GM19438 (cell line): ENCODE measurements around the gene BCL2L14.

Experiments used
- ATAC-seq: cut with Tn5 transposase; IDR thresholded peaks from one replicate; pipeline ENCODE4 v1.9.1; 2021; ENCODE audit warnings: low read depth; ENCODE audit not compliant: unreplicated experiment

BCL2L14 gene, protein sequence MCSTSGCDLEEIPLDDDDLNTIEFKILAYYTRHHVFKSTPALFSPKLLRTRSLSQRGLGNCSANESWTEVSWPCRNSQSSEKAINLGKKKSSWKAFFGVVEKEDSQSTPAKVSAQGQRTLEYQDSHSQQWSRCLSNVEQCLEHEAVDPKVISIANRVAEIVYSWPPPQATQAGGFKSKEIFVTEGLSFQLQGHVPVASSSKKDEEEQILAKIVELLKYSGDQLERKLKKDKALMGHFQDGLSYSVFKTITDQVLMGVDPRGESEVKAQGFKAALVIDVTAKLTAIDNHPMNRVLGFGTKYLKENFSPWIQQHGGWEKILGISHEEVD

DNA sequence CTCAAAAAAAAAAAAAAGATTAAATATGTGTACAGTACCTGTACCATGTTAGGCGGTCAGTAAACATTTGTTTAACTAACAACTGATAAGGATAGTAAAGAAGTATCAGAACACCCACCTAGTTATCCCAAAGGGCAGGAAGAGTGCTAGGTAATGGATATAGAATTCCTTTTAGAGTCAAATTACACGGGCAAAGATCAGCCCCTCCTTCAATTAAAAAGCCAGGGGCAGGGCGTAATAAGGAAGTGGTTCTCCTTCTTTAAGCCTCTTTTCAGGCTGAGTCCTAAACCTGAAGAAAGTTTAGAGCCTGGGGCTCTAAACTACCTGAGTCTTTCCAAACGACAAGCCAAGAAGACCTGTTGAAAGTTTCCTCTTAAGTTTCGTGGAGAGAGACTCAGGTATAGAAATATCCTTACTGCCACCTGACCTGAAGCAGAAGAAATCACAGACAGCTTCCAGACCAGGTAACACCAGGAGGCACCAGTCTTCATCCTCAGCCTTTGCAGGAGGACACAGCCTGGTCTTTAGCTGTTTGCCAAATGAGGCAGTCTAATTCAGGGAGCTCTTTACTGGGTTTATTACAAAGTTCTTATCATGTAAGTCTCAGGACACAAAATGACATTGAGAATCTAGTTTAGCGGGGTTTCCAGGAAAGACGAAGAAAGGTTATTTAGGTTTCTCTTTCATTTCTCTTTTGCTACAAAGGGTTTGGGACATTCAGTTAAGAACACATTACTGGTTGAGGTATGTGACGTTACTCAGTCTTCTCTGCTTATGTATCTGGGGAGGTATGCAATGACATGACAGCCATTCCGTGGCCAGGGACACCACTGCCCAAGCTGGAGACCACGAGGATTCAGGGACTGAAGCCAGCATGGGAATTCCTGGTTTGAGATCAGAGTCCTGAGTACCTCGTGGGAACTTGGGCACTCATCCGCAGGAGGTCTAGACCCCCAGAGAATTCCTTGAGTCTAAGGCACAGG, at the start of gene BCL2L14:
BCL2L14 (plus strand) TSS at position 266 of the 983 bp plus-strand sequence. CDS start 8,367 bp downstream, outside the sequence.
- ATAC-seq, result no peak

GRCh38 chr12:12022306-12022936, 48.3 kb upstream of the BCL2L14 start:
- ATAC-seq, result no peak

GRCh38 chr12:12023456-12023855, 47.3 kb upstream of the BCL2L14 start:
- no peak for ATAC-seq

GRCh38 chr12:12024911-12025682, 45.6 kb upstream of the BCL2L14 start:
- peak; percentile 84 for ATAC-seq

GRCh38 chr12:12025799-12026386, 44.8 kb upstream of the BCL2L14 start:
- no peak for ATAC-seq

GRCh38 chr12:12028668-12029402, 41.9 kb upstream of the BCL2L14 start:
- ATAC-seq, result no peak

- ATAC-seq, result no peak
Measured at GRCh38 chr12:12029653-12030052, 41.1 kb upstream of the BCL2L14 start.

- no peak for ATAC-seq
Measured at GRCh38 chr12:12032260-12032791, 38.4 kb upstream of the BCL2L14 start.

DNA sequence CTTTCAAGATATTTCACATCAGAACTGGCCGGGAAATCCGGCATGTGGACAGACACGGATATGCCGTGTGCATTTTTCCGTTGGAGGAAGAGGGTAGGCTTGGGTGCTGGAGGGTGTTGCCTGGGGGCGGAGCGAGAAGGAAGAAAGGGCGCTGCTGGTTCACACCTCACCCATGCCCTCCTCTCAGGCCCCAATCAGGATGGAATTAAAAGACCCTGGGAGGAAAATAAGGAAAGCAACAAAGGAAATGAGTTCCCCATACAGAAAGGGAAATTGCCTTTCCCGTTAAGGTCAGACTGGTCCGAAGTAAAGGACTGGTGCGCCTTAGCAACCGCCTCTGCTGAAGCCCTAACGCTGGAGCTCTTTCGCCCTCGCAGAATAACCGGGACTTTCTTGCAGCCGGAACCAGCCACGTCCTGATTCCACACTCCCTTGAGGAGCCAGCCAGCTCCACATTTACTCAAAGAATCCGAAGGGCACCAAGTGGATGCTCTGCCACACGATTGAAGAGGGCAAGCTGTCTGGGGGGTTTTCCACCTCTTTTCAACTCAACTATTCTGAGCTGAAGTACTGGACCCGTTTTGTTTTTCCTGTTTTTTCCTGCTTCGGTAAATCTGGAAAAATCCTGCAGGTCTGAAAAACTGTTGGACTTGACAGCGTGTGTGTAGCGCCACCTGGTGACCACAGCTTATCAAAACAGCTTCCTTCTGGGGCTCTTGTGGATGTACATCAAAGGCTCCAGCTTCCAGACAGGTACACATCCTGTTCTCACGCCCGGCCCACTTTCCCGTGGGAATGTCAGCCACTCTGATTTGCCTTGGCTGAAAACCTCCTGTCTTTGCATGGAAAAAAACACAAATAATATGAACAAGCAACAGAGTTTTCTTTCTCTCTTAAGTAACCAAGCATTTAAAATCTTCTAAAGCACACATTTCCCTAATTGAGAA, 37.6 kb upstream of the BCL2L14 start:
- no peak for ATAC-seq

DNA sequence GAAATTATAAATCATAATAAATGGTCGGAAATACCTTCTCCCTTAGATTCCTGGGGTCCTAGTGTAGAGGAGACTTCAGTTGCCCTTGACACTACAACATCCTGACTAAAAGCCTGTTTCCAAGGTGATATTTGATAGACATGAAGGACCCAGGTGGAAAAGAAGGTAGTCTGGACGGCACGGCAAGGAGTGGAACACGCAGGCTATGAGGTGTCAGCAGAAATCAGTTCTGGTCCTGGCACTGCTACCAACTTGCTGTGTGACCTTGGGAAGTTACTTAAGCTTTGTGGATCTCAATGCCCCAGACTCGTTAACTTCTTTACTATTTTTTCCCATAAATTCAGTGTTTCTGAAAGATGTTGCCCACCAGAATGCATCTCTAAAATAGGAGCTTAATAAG, 36.9 kb upstream of the BCL2L14 start:
- ATAC-seq, result no peak

DNA sequence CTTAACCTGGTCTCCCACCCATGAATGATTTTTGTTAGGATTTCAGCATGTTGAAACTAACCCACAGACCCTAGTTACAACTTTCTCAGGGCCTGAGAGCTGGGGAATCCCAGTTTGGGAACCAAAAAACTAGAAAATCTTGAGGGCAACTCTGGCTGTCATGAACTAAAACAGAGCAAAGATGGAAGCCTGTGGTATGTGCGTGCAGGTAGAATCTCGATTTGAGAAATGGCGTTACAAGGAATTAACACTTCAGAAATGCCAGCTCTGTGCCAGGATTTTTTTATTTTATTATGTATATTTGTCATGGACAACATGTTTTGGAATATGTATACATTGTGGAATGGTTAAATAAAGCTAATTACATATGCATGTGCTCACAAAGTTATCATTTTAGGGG, 36.4 kb upstream of the BCL2L14 start:
- ATAC-seq, result no peak

DNA sequence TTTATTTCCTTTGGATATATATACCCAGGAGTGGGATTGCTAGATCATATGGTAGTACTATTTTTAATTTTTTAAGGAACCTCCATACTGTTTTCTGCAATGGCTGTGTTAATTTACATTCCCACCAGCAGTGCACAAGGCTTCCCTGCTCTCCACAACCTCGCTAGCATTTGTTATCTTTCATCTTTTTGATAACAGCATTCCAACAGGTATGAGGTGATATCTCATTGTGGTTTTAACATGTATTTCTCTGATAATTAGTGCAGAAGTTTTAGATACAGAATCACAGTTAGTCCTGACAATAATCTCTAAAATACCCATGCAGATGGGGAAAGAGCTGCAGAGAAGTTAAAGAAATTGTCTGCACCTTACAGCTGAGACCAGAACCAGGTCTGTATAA, 35.5 kb upstream of the BCL2L14 start:
- ATAC-seq, result no peak

DNA sequence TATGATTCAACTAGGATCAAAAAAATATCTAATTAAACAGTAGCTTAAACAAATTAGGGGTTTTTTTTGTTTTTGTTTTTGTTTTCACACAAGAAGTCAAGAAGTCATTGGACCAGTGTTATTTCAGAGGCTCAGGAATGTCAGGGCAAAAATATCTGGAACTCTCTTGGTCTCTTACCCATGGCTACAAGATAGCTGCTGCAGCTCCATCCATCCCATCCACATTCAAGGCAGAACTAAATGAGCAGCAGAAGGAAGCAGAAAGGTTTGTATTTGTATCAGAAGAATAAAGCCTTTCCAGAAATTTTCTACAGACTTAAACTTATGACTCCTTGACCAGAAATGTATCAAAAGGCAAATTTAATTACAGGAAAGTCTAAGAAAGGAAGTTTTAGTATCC, 33.8 kb upstream of the BCL2L14 start:
- no peak for ATAC-seq

GRCh38 chr12:12039897-12040296, 30.8 kb upstream of the BCL2L14 start:
- no peak for ATAC-seq

DNA sequence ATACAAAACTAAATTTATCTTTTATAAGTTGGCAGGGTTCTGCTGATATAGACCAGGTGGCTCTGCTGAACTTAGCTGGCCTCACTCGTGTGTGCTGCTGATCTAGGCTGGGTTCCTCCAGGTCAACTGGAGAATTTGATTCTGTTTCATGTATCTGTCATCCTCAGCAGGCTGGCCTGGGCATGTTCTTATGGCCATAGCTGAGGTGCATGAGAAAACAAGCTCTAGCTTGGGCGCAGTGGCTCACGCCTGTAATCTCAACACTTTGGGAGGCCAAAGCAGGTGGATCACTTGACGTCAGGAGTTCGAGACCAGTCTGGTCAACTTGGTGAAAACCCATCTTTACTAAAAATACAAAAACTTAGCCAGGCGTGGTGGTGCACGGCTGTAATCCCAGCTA, 24.3 kb upstream of the BCL2L14 start:
- ATAC-seq, result no peak

DNA sequence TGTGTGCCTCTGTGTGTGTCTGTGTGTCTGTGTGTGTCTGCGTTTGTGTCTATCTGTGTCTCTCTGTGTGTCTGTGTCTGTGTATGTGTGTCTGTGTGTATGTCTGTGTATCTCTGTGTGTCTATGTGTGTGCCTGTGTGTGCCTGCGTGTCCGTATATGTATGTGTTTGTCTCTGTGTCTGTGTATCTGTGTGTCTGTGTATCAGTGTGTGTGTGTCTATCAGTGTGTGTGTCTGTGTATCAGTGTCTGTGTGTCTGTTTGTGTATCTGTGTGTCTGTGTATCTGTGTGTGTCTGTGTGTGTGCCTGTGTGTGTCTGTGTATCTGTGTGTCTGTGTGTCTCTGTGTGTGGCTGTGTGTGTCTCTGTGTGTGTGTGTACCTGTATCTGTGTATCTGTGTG, 23.1 kb upstream of the BCL2L14 start:
- no peak for ATAC-seq

DNA sequence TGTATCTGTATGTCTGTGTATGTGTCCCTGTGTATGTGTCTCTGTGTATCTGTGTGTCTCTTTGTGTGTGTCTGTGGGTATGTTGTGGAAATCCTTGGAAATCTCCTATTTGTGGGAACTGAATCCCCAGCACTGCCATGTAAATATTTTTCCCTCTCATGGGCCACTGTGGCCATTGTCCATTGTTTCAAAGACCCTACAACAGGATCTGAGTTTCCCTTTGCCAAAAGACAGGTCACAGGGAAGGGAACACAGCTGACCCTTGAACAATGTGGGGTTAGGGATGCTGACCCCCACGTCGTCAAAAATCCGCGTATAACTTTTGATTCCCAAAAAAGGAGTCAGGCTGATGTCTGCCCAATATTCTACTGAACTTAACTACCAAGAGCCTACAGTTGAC, 22.5 kb upstream of the BCL2L14 start:
- ATAC-seq, result no peak

GRCh38 chr12:12048714-12049113, 22.0 kb upstream of the BCL2L14 start:
- no peak for ATAC-seq
